C1 segment of cervical spinal cord (tissue), 14 donors: ENCODE results near the gene RBMXL3.
"Not testable (repeated sequence)": the region's sequence is repeated elsewhere in the genome, so short reads cannot be mapped to it uniquely, and the experiment has no call there.

ENCODE experiments used
- DNase-seq, 14 donors: peaks; one replicate each; lab custom pipeline; 2025; lab: John Stamatoyannopoulos, UW

RBMXL3 gene

GRCh38 chrX:115189110-115189509, at the start of gene RBMXL3:
TSS of gene RBMXL3 (plus strand) at chrX:115189410. CDS start at chrX:115189442, 32 bp downstream.
- no peak for DNase-seq

- DNase-seq = no peak
Measured at GRCh38 chrX:115142057-115142456, 47.2 kb upstream of the RBMXL3 start.

- DNase-seq = no peak
Measured at GRCh38 chrX:115147220-115147619, 42.0 kb upstream of the RBMXL3 start.

- DNase-seq = no peak
Measured at GRCh38 chrX:115173181-115173580, 16.0 kb upstream of the RBMXL3 start.

GRCh38 chrX:115174548-115174947, 14.7 kb upstream of the RBMXL3 start:
- no peak for DNase-seq

GRCh38 chrX:115177932-115178331, 11.3 kb upstream of the RBMXL3 start:
- DNase-seq = no peak

GRCh38 chrX:115178473-115178872, 10.7 kb upstream of the RBMXL3 start:
- DNase-seq = no peak

GRCh38 chrX:115183980-115184379, 5.2 kb upstream of the RBMXL3 start:
- DNase-seq = no peak

GRCh38 chrX:115189646-115190635, 731 bp downstream of the RBMXL3 start:
- no peak for DNase-seq

- DNase-seq = no peak
Measured at GRCh38 chrX:115190636-115191489, 1.7 kb downstream of the RBMXL3 start.

- no peak for DNase-seq
Measured at GRCh38 chrX:115191490-115192243, 2.5 kb downstream of the RBMXL3 start.

GRCh38 chrX:115192244-115192700, 3.1 kb downstream of the RBMXL3 start:
- DNase-seq = no peak

GRCh38 chrX:115204040-115204439, 14.8 kb downstream of the RBMXL3 start:
- no peak for DNase-seq

- not testable (repeated sequence) for DNase-seq
Measured at GRCh38 chrX:115209547-115209946, 20.3 kb downstream of the RBMXL3 start.

GRCh38 chrX:115214151-115214550, 24.9 kb downstream of the RBMXL3 start:
- DNase-seq = peak in 1 of 14 donors; percentile 7

- DNase-seq = no peak
Measured at GRCh38 chrX:115214605-115215004, 25.4 kb downstream of the RBMXL3 start.

GRCh38 chrX:115217346-115217745, 28.1 kb downstream of the RBMXL3 start:
- DNase-seq = not testable (repeated sequence)

GRCh38 chrX:115226929-115227328, 37.7 kb downstream of the RBMXL3 start:
- peak in 1 of 14 donors; percentile 8 for DNase-seq

- peak in 1 of 14 donors; percentile 28 for DNase-seq
Measured at GRCh38 chrX:115229337-115230003, 40.3 kb downstream of the RBMXL3 start.

GRCh38 chrX:115232933-115233496, 43.8 kb downstream of the RBMXL3 start:
- DNase-seq = peak in 1 of 14 donors; percentile 50
